ENCODE measurements around the gene SV2A. TPM values are rescaled to one million over a fixed set of nuclear protein-coding genes. Genes with fewer than 3 reads are reported as not detected.

SV2A gene
- total RNA-seq, 2 donors from 2014 or later = 25.6 to 26.2 TPM

DNA sequence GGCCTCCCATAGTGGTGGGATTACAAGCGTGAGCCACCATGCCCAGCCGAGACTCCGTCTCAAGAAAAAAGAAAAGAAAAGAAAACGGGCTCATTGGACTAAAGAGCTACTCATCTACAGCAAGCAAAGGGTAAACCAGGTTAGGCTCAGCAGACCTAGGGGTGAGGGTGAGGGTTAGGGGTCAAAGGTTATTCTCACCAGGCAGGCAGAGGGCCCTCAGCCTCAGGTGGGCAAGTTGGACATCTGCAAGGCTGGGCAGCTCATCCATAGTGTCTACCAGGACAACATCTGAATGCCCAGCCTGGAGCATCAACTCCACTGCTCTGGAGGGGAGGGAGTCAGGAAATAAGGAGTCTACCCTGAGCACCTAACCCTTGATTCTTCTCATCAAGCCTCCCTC is 15.6 kb upstream of the SV2A start:
- Histone ChIP-seq H3K36me3 (ENCODE audit: control insufficient read depth, insufficient read depth, low read length) (no peaks in the 10 kb centered on the region), H3K9ac (ENCODE audit: extremely low read depth, low read length, poor library complexity, severe bottlenecking) (no peak overlapping the region), H3K27me3 (ENCODE audit: control insufficient read depth, insufficient read depth, low read length, poor library complexity, severe bottlenecking) (no peaks in the 10 kb centered on the region), H3K27ac (ENCODE audit: low read depth, low read length) (no peak overlapping the region), H3K4me1 (ENCODE audit: control insufficient read depth, insufficient read depth, low read length) (no peaks in the 10 kb centered on the region), H3K9me3 (ENCODE audit: control insufficient read depth, low read length) (no peaks in the 10 kb centered on the region), H3K4me3 (ENCODE audit: low read length) (no peak overlapping the region)
- no peaks in the 10 kb centered on the region for H3K36me3 Mint-ChIP-seq (ENCODE audit: low read depth)
- no peaks in the 10 kb centered on the region for H3K9me3 Mint-ChIP-seq
- TF ChIP-seq, protein P1, sequence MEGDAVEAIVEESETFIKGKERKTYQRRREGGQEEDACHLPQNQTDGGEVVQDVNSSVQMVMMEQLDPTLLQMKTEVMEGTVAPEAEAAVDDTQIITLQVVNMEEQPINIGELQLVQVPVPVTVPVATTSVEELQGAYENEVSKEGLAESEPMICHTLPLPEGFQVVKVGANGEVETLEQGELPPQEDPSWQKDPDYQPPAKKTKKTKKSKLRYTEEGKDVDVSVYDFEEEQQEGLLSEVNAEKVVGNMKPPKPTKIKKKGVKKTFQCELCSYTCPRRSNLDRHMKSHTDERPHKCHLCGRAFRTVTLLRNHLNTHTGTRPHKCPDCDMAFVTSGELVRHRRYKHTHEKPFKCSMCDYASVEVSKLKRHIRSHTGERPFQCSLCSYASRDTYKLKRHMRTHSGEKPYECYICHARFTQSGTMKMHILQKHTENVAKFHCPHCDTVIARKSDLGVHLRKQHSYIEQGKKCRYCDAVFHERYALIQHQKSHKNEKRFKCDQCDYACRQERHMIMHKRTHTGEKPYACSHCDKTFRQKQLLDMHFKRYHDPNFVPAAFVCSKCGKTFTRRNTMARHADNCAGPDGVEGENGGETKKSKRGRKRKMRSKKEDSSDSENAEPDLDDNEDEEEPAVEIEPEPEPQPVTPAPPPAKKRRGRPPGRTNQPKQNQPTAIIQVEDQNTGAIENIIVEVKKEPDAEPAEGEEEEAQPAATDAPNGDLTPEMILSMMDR (conservative IDR thresholded peaks at IDR 0.05) = no peak
- no peak for DNase-seq
- WGBS, 2 experiments (ENCODE audit: insufficient coverage in 1 of 2, insufficient read length in 1 of 2) = 96 to 100% methylated on average over 3 to 4 of the region's 4 CpGs
- peaks cover 4% of the 10 kb centered on the region for H3K27me3 Mint-ChIP-seq (ENCODE audit: insufficient read depth)
- peaks cover 36% of the 10 kb centered on the region for H3K4me1 Mint-ChIP-seq
- no peak overlapping the region for H3K4me3 Mint-ChIP-seq
- no peak overlapping the region for H3K27ac Mint-ChIP-seq

DNA sequence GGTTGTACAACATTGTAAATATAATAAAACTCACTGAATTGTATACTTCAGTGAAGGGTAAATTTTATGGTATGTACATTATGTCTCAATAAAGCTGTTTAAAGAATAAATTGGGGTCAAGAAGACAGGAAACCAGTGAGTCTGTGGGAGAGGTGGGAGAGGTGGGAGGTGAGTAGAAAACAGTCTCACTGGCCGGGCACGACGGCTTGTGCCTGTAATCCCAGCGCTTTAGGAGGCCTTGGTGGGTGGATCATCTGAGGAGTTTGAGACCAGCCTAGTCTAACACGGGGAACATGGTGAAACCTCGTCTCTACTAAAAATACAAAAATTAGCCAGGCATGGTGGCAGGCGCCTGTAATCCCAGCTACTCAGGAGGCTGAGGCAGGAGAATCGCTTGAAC is 14.8 kb upstream of the SV2A start:
- H3K9me3 ChIP-seq (ENCODE audit: control insufficient read depth, low read length) = no peaks in the 10 kb centered on the region

DNA sequence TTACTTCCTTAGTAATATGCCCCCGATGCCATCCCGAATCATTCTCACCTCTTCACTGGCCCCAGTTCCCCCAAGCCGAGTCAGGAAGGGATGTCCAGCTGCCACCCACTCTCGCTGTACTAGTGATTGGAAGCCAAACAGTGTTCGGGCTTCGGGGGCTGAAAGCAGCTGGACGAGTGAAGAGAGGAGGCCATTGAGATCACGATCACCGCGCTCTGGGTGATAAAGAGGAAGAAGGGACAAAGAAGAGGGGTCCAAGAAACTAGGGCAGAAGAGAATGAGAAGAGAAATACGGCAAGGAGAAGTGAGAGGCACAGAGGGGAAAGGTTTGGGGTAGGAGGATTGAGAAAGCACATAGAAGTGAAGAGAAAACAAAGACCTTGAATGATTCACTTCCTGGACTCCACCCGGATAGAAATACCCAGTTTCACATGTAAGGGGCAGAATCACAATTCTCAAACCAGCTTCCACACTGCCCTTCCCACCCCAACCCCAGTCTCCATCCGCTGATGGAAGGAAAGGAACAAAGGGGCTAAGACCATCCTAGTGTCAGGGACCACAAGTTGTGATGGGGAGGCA is 13.7 kb upstream of the SV2A start:
- Mint-ChIP-seq H3K27ac (no peak overlapping the region), H3K27me3 (ENCODE audit: insufficient read depth) (peaks cover 4% of the 10 kb centered on the region), H3K4me1 (peaks cover 24% of the 10 kb centered on the region), H3K36me3 (ENCODE audit: low read depth) (peaks cover 5% of the 10 kb centered on the region), H3K9me3 (no peaks in the 10 kb centered on the region), H3K4me3 (no peak overlapping the region)
- DNase-seq = no peak
- Histone ChIP-seq H3K9ac (ENCODE audit: extremely low read depth, low read length, poor library complexity, severe bottlenecking) (no peak overlapping the region), H3K36me3 (ENCODE audit: control insufficient read depth, insufficient read depth, low read length) (peaks cover 6% of the 10 kb centered on the region), H3K4me3 (ENCODE audit: low read length) (no peak overlapping the region), H3K9me3 (ENCODE audit: control insufficient read depth, low read length) (no peaks in the 10 kb centered on the region), H3K4me1 (ENCODE audit: control insufficient read depth, insufficient read depth, low read length) (peaks cover 5% of the 10 kb centered on the region), H3K27ac (ENCODE audit: low read depth, low read length) (no peak overlapping the region), H3K27me3 (ENCODE audit: control insufficient read depth, insufficient read depth, low read length, poor library complexity, severe bottlenecking) (no peaks in the 10 kb centered on the region)
- TF ChIP-seq, protein P1 (conservative IDR thresholded peaks at IDR 0.05) = no peak
- 91 to 92% methylated on average over 10 to 13 of the region's 13 CpGs for WGBS, 2 experiments (ENCODE audit: insufficient coverage in 1 of 2, insufficient read length in 1 of 2)

More for the DNA sequence above, 14.8 kb upstream of the SV2A start:
- Histone ChIP-seq H3K27me3 (ENCODE audit: control insufficient read depth, insufficient read depth, low read length, poor library complexity, severe bottlenecking) (no peaks in the 10 kb centered on the region), H3K9ac (ENCODE audit: extremely low read depth, low read length, poor library complexity, severe bottlenecking) (no peak overlapping the region), H3K4me1 (ENCODE audit: control insufficient read depth, insufficient read depth, low read length) (no peaks in the 10 kb centered on the region), H3K27ac (ENCODE audit: low read depth, low read length) (no peak overlapping the region), H3K36me3 (ENCODE audit: control insufficient read depth, insufficient read depth, low read length) (no peaks in the 10 kb centered on the region), H3K4me3 (ENCODE audit: low read length) (no peak overlapping the region)
- WGBS, 2 experiments (ENCODE audit: insufficient coverage in 1 of 2, insufficient read length in 1 of 2) = 90 to 97% methylated on average over 3 to 8 of the region's 8 CpGs
- Mint-ChIP-seq H3K4me1 (peaks cover 32% of the 10 kb centered on the region), H3K4me3 (no peak overlapping the region), H3K27me3 (ENCODE audit: insufficient read depth) (peaks cover 4% of the 10 kb centered on the region), H3K36me3 (ENCODE audit: low read depth) (no peaks in the 10 kb centered on the region), H3K27ac (no peak overlapping the region), H3K9me3 (no peaks in the 10 kb centered on the region)
- DNase-seq = no peak
- TF ChIP-seq, protein P1 (conservative IDR thresholded peaks at IDR 0.05) = no peak
